Right ventricle myocardium superior (tissue), 1 donor: ENCODE measurements around the gene ATF7. TPM values are rescaled to one million over a fixed set of nuclear protein-coding genes. Genes with fewer than 3 reads are reported as not detected.

Experiments
- ATAC-seq: fragments of 200-7000 bp; cut with Tn5 transposase; one replicate; pipeline ENCODE4 v1.9.1; 2020; ENCODE audit warnings: mild to moderate bottlenecking; ENCODE audit not compliant: poor library complexity
- DNase-seq: peaks from one replicate; pipeline ENCODE4 v3.0.0-alpha.2; 2020
- intact Hi-C: fragments of 100-400 bp; cut with DNase I; formaldehyde crosslinking; loops from one replicate; pipeline ENCODE4 v1.11.2; 2022
- total RNA-seq: library from RNA; stranded (reverse); fragmentation: NEBNext Ultra II Directional; extraction: Animal tissue kit (Norgen Biotek cat#: 25700); gene quantifications from one replicate; pipeline ENCODE4 v1.2.1, GENCODE V29; 2021
- donor health status: DM: no; HTN: yes; CAD: no; lungs with severe emphysema.

ATF7 gene
- total RNA-seq, 1 donor from 2014 or later, result 29.1 TPM

GRCh38 chr12:53499266-53500141 is 126.7 kb downstream of the ATF7 start, which contains the start of gene MAP3K12:
MAP3K12 (minus strand) TSS chr12:53499458; CDS start chr12:53487391, 12,067 bp downstream.
- DNase-seq, result peak; percentile 78
- intact Hi-C loops, result loop anchor here (5.0 to 10.0 kb wide), 2 partner anchors 37 to 175 kb away; partner anchors contain the start of gene AAAS
- ATAC-seq, result peak; percentile 10

GRCh38 chr12:53498235-53498630 is 127.9 kb downstream of the ATF7 start:
- DNase-seq, result no peak
- ATAC-seq, result no peak
- intact Hi-C loops, result loop anchor here (5.0 kb wide), 1 partner anchor 36 kb away; no protein-coding TSS in a partner anchor

- ATAC-seq (no peak), DNase-seq (no peak)
- intact Hi-C loops, result loop anchor here (5.0 kb wide), 1 partner anchor 35 kb away; no protein-coding TSS in a partner anchor
Measured at GRCh38 chr12:53497461-53497860, 128.7 kb downstream of the ATF7 start.

GRCh38 chr12:53496752-53497032 is 129.5 kb downstream of the ATF7 start:
- no peak for DNase-seq
- ATAC-seq, result no peak
- intact Hi-C loops, result loop anchor here (5.0 kb wide), 1 partner anchor 34 kb away; no protein-coding TSS in a partner anchor

GRCh38 chr12:53495903-53496751 is 130.1 kb downstream of the ATF7 start:
- intact Hi-C loops, result loop anchor here (5.0 kb wide), 1 partner anchor 34 kb away; no protein-coding TSS in a partner anchor
- DNase-seq (peak; percentile 72), ATAC-seq (no peak)

- DNase-seq, result no peak
- intact Hi-C loops, result no loop called here
- ATAC-seq, result no peak
Measured at GRCh38 chr12:53493610-53494391, 132.4 kb downstream of the ATF7 start.

GRCh38 chr12:53492830-53493609 is 133.2 kb downstream of the ATF7 start:
- peak; percentile 95 for DNase-seq

GRCh38 chr12:53492188-53492587 is 134.0 kb downstream of the ATF7 start:
- intact Hi-C loops, result no loop called here
- no peak for ATAC-seq
- DNase-seq, result no peak

More at GRCh38 chr12:53492830-53493609, 133.2 kb downstream of the ATF7 start:
- peak; percentile 97 for ATAC-seq
- intact Hi-C loops, result no loop called here

- intact Hi-C loops, result no loop called here
- ATAC-seq (no peak), DNase-seq (no peak)
Measured at GRCh38 chr12:53489242-53489864, 136.8 kb downstream of the ATF7 start.

- DNase-seq (no peak), ATAC-seq (no peak)
- intact Hi-C loops, result no loop called here
Measured at GRCh38 chr12:53486736-53487487, 139.3 kb downstream of the ATF7 start.

GRCh38 chr12:53485955-53486735 is 140.0 kb downstream of the ATF7 start:
- intact Hi-C loops, result no loop called here
- no peak for ATAC-seq
- no peak for DNase-seq

- intact Hi-C loops, result no loop called here
- ATAC-seq (no peak), DNase-seq (no peak)
Measured at GRCh38 chr12:53484686-53485575, 141.3 kb downstream of the ATF7 start.

- intact Hi-C loops, result no loop called here
- ATAC-seq (no peak), DNase-seq (no peak)
Measured at GRCh38 chr12:53483979-53484377, 142.2 kb downstream of the ATF7 start.

- no peak for DNase-seq
- intact Hi-C loops, result no loop called here
- peak; percentile 11 for ATAC-seq
Measured at GRCh38 chr12:53483225-53483978, 142.8 kb downstream of the ATF7 start.
